Fibroblast of the aortic adventitia (primary cell): ENCODE measurements around the gene NUP62. TPM values are rescaled to one million over a fixed set of nuclear protein-coding genes. Genes with fewer than 3 reads are reported as not detected.

Experiments used
- DNase-seq: peaks from one replicate; pipeline ENCODE4 v3.0.0-alpha.2; 2010; ENCODE audit warnings: low read depth
- H3K4me3 ChIP-seq: 2 replicates; pipeline ENCODE4 v1.5.1; 2011; ENCODE audit warnings: low read depth, mild to moderate bottlenecking, control low read depth, low read length, moderate library complexity
- CTCF ChIP-seq: IDR thresholded peaks from 2 replicates; pipeline ENCODE4 v1.5.1; 2011; ENCODE audit warnings: mild to moderate bottlenecking, low read length, control low read depth, inconsistent platforms; ENCODE audit not compliant: insufficient read depth
- total RNA-seq: library from RNA; depleted of rRNA; stranded (reverse); fragments of >200 nt; gene quantifications from 2 replicates; pipeline ENCODE4 v1.2.3, GENCODE V29; 2012; ENCODE audit warnings: low replicate concordance

NUP62 gene
- total RNA-seq, 1 donor: 35.4 TPM

- H3K4me3 ChIP-seq: no peak overlapping the region
- TF ChIP-seq CTCF: no peak
- DNase-seq: no peak
These were observed 69.5 kb downstream of the NUP62 start for GRCh38 chr19:49859682-49860335.

- TF ChIP-seq CTCF: no peak
- H3K4me3 ChIP-seq: no peak overlapping the region
- no peak for DNase-seq
These were observed 71.0 kb downstream of the NUP62 start for GRCh38 chr19:49858088-49858985.

GRCh38 chr19:49857838-49858087, 71.5 kb downstream of the NUP62 start:
- TF ChIP-seq CTCF: no peak
- no peak overlapping the region for H3K4me3 ChIP-seq
- DNase-seq: no peak

- no peak overlapping the region for H3K4me3 ChIP-seq
- DNase-seq: no peak
- TF ChIP-seq CTCF: no peak
These were observed 72.1 kb downstream of the NUP62 start for GRCh38 chr19:49857061-49857837.

Other genes starting within 250 kb of the NUP62 start
- gene ADM5, start 239.9 kb downstream of the NUP62 start, total RNA-seq: 0.33 and 0.63 TPM in 2 replicates
- 23.4 and 39.4 TPM in 2 replicates for gene CPT1C, start 238.4 kb downstream of the NUP62 start, total RNA-seq
- gene TSKS, start 166.2 kb downstream of the NUP62 start, total RNA-seq: 0.57 and 1.4 TPM in 2 replicates
- gene AP2A1, start 162.5 kb downstream of the NUP62 start, total RNA-seq: 85.6 and 115 TPM in 2 replicates
- 23.5 and 27.5 TPM in 2 replicates for gene FUZ, start 116.2 kb downstream of the NUP62 start, total RNA-seq
- gene MED25, start 111.2 kb downstream of the NUP62 start, total RNA-seq: 19.4 and 21.7 TPM in 2 replicates
- 46.2 and 51.2 TPM in 2 replicates for gene PTOV1, start 78.3 kb downstream of the NUP62 start, total RNA-seq
- 42.3 and 58.3 TPM in 2 replicates for gene PNKP, start 61.9 kb downstream of the NUP62 start, total RNA-seq
- gene AKT1S1, start 52.1 kb downstream of the NUP62 start, total RNA-seq: 14.4 and 20.6 TPM in 2 replicates
- gene TBC1D17, start 51.8 kb downstream of the NUP62 start, total RNA-seq: 16.3 and 17.1 TPM in 2 replicates
- 1.1 TPM in 1 of 2 replicates, not detected in the other for gene IL4I1, start 32.6 kb downstream of the NUP62 start, total RNA-seq
- 81.5 and 106 TPM in 2 replicates for gene ATF5, start 299 bp downstream of the NUP62 start, total RNA-seq
- not detected in 2 replicates for gene SIGLEC11, start 31.7 kb upstream of the NUP62 start, total RNA-seq
- gene VRK3, start 95.9 kb upstream of the NUP62 start, total RNA-seq: 17.3 and 30.6 TPM in 2 replicates
- gene ZNF473, start 96.5 kb upstream of the NUP62 start, total RNA-seq: 11.0 and 14.1 TPM in 2 replicates
- gene IZUMO2, start 233.8 kb upstream of the NUP62 start, total RNA-seq: not detected in 2 replicates